Colonic mucosa (tissue), 4 donors: ENCODE data around the gene E2F4. TPM values are rescaled to one million over a fixed set of nuclear protein-coding genes. Genes with fewer than 3 reads are reported as not detected.
A peak's percentile ranks its signal among the peaks of the same experiment; 100 is the strongest.

Source experiments
- DNase-seq: peaks from one replicate; pipeline ENCODE4 v3.0.0-alpha.2; 2020
- H3K27ac ChIP-seq: fragments of 200-600 bp; one replicate; pipeline ENCODE4 v1.8.0; 2021
- H3K27me3 ChIP-seq: fragments of 200-600 bp; one replicate; pipeline ENCODE4 v1.8.0; 2021
- H3K36me3 ChIP-seq: fragments of 200-600 bp; one replicate; pipeline ENCODE4 v1.8.0; 2021
- H3K4me1 ChIP-seq: fragments of 200-600 bp; one replicate; pipeline ENCODE4 v1.8.0; 2021; ENCODE audit warnings: mild to moderate bottlenecking
- H3K4me3 ChIP-seq: fragments of 200-600 bp; one replicate; pipeline ENCODE4 v1.8.0; 2021
- H3K9ac ChIP-seq, 2 donors: one replicate each; pipeline ENCODE4 v1.7.0; 2013; ENCODE audit warnings: control low read depth in 2 of 2, low read depth in 2 of 2, low read length in 2 of 2
- H3K9me3 ChIP-seq: fragments of 200-600 bp; one replicate; pipeline ENCODE4 v1.8.0; 2021
- intact Hi-C: fragments of 100-400 bp; cut with DNase I; formaldehyde crosslinking; loops from one replicate; pipeline ENCODE4 v1.14.1; 2022
- total RNA-seq, 2 donors: library from RNA; stranded (reverse); fragmentation: NEBNext Ultra II Directional in 1 of 2; extraction: Animal tissue kit (Norgen Biotek cat#: 25700) in 1 of 2; gene quantifications; one replicate each; pipeline ENCODE4 v1.2.1, GENCODE V29; 2021
- TF ChIP-seq, protein P1 (sequence below): fragments of 200-600 bp; IDR thresholded peaks from one replicate; pipeline ENCODE4 v1.8.0; 2022; ENCODE audit warnings: antibody characterized with exemption, mild to moderate bottlenecking
- donor health status: healthy.
- donor health status: DM: no; HTN: no; CAD: no.
- donor health status: DM: no; HTN: no; CAD: no.

E2F4 gene
- total RNA-seq, 2 donors from 2014 or later = 53.3 to 89.0 TPM

DNA sequence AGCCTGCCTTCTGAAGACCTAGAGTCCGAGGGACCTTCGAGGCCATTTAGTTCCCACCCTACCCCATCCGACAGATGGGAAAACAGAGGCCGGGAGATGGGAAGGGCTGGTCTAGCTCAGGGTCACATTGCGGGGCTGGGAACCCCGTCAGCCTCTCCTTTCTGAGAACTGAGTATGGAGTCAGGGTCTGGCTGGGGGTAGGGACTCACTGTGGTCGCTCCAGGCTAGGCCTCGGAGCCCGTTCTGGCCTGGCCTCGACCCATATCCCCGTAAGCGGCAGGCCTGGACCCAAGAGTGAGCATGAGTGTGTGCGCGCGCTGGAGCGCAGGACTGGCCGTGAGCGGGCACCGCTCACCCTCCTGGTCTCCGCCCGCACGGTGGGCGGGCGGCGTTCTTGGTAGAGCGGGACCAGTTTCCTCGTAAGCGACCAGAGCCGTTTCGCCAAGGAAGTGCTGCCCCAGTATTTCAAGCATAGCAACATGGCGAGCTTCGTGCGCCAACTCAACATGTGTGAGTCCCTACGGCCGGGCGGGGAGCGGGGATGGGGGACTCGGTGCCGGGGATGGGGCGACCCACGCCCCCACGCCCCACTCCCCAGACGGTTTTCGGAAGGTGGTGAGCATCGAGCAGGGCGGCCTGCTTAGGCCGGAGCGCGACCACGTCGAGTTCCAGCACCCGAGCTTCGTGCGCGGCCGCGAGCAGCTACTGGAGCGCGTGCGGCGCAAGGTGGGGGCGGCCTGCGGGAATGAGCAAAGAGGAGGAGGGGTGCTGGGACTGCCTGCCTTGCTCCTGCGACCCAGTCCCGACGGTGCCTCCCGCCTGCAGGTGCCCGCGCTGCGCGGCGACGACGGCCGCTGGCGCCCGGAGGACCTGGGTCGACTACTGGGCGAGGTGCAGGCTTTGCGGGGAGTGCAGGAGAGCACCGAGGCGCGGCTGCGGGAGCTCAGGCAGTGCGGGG lies 26.6 kb upstream of the E2F4 start:
- intact Hi-C loops = no loop called here
- TF ChIP-seq, protein P1, sequence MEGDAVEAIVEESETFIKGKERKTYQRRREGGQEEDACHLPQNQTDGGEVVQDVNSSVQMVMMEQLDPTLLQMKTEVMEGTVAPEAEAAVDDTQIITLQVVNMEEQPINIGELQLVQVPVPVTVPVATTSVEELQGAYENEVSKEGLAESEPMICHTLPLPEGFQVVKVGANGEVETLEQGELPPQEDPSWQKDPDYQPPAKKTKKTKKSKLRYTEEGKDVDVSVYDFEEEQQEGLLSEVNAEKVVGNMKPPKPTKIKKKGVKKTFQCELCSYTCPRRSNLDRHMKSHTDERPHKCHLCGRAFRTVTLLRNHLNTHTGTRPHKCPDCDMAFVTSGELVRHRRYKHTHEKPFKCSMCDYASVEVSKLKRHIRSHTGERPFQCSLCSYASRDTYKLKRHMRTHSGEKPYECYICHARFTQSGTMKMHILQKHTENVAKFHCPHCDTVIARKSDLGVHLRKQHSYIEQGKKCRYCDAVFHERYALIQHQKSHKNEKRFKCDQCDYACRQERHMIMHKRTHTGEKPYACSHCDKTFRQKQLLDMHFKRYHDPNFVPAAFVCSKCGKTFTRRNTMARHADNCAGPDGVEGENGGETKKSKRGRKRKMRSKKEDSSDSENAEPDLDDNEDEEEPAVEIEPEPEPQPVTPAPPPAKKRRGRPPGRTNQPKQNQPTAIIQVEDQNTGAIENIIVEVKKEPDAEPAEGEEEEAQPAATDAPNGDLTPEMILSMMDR = no peak
- Histone ChIP-seq H3K27ac (no peak overlapping the region), H3K9me3 (no peaks in the 10 kb centered on the region), H3K27me3 (peaks cover 31% of the 10 kb centered on the region), H3K4me1 (peaks cover 27% of the 10 kb centered on the region), H3K36me3 (no peaks in the 10 kb centered on the region), H3K9ac (peak overlapping the region; percentile 46 to 47), H3K4me3 (no peak overlapping the region)
- DNase-seq = no peak

DNA sequence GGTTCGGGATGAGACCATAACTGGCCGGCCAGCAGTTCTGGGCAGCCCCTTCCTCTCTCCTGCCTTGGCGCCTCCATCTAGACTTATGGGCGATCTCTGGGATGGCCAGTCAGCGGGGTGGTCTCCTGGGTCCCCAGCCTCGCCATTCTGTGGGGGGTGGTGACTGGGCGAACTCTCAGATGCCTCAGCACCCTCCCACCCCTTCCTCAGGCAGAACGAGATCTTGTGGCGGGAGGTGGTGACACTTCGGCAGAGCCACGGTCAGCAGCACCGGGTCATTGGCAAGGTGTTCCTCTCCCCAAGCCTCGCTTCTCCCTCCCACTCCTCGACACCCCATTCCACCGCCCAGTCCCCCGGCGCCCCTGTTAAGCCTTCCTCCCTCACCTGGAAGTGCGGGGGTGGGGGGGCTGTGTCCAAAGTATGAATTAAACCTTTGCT lies 25.8 kb upstream of the E2F4 start:
- no peak overlapping the region for H3K9ac ChIP-seq
- DNase-seq = no peak
- H3K4me3 ChIP-seq = no peak overlapping the region
- no peaks in the 10 kb centered on the region for H3K36me3 ChIP-seq
- H3K27me3 ChIP-seq = peaks cover 31% of the 10 kb centered on the region
- intact Hi-C loops = no loop called here
- no peaks in the 10 kb centered on the region for H3K9me3 ChIP-seq
- peaks cover 27% of the 10 kb centered on the region for H3K4me1 ChIP-seq
- TF ChIP-seq, protein P1 = no peak
- H3K27ac ChIP-seq = no peak overlapping the region

DNA sequence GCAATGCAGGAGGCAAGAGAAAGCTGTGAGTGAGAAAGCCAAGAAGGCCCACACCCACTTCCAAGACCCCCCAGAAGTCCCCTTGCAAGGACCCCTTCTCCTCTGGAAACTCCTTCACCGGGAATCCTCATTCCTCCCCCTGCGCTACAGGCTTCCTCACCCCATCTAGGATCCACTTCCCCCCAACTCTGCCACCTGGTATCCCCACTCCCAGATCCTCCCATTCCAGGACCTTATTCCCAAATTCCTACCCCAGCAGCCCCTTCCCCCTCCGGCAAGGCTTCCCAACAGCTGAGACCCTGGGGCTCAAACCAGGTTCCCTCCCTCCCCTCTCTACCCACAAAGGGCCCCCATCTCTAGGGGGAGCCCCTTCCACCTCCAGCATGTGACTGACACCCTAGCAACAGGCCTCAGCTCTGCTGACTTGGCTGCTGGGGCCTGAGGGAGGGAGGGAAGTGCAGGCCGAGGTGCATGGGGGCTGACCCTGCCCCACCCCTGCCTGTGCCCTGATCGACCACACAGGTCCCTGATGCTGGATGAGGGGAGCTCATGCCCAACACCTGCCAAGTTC lies 25.3 kb upstream of the E2F4 start:
- Histone ChIP-seq H3K27ac (no peak overlapping the region), H3K27me3 (peaks cover 31% of the 10 kb centered on the region), H3K9me3 (no peaks in the 10 kb centered on the region), H3K4me3 (no peak overlapping the region), H3K4me1 (peaks cover 27% of the 10 kb centered on the region), H3K9ac (no peak overlapping the region), H3K36me3 (no peaks in the 10 kb centered on the region)
- TF ChIP-seq, protein P1 = no peak
- DNase-seq = no peak
- intact Hi-C loops = no loop called here

DNA sequence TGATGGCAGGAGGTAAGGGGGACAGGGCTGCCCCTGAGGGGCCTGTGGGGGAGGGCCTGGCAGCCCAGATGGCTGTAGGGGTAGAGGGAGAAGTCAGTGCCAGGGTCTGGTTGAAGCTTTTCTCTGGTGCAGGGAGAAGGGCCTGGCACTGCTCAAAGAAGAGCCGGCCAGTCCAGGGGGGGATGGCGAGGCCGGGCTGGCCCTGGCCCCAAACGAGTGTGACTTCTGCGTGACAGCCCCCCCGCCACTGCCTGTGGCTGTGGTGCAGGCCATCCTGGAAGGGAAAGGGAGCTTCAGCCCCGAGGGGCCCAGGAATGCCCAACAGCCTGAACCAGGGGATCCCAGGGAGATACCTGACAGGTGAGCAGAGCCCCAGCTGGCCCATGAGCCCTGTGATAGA lies 24.4 kb upstream of the E2F4 start:
- H3K9ac ChIP-seq = no peak overlapping the region
- H3K9me3 ChIP-seq = no peaks in the 10 kb centered on the region
- no peaks in the 10 kb centered on the region for H3K36me3 ChIP-seq
- peaks cover 27% of the 10 kb centered on the region for H3K4me1 ChIP-seq
- no peak for DNase-seq
- no peak overlapping the region for H3K27ac ChIP-seq
- peaks cover 31% of the 10 kb centered on the region for H3K27me3 ChIP-seq
- intact Hi-C loops = no loop called here
- no peak overlapping the region for H3K4me3 ChIP-seq
- TF ChIP-seq, protein P1 = no peak

DNA sequence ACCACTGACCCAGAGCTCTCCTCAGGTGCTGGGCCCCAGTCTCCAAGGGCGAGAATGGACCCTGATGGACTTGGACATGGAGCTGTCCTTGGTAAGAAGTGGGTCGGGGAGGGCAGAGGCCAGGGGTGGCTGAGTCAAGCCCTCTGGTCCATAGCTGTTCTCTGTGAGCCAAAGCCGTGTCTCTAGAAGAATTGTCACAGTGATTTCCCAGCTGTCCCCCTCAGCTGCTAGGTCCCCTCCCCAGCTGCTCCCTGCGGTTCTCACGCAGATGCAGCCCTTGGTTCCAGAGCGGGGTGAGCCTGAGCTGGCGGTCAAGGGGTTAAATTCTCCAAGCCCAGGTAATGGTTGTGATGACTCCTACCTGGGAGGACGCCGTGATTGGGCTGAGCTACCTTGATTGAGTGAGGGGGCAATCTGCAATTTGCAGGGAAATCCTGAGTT lies 22.9 kb upstream of the E2F4 start:
- DNase-seq = peak; percentile 28
- Histone ChIP-seq H3K4me1 (peaks cover 22% of the 10 kb centered on the region), H3K9ac (peak overlapping the region in 1 of 2 donors; percentile 72), H3K27ac (no peak overlapping the region), H3K4me3 (no peak overlapping the region), H3K36me3 (no peaks in the 10 kb centered on the region), H3K27me3 (peaks cover 20% of the 10 kb centered on the region), H3K9me3 (no peaks in the 10 kb centered on the region)
- TF ChIP-seq, protein P1 = no peak
- intact Hi-C loops = no loop called here
